ENCODE results near the gene P2RY8.
"Not testable (repeated sequence)": the region's sequence is repeated elsewhere in the genome, so short reads cannot be mapped to it uniquely, and the experiment has no call there.

Gene P2RY8, protein sequence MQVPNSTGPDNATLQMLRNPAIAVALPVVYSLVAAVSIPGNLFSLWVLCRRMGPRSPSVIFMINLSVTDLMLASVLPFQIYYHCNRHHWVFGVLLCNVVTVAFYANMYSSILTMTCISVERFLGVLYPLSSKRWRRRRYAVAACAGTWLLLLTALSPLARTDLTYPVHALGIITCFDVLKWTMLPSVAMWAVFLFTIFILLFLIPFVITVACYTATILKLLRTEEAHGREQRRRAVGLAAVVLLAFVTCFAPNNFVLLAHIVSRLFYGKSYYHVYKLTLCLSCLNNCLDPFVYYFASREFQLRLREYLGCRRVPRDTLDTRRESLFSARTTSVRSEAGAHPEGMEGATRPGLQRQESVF

GRCh38 chrX:1537031-1537715, at the start of gene P2RY8:
P2RY8 (minus strand) TSS chrX:1537185; CDS start chrX:1466558, 70,627 bp downstream.
- peak; percentile 74 for DNase-seq (ENCODE audit: low read depth)

DNA sequence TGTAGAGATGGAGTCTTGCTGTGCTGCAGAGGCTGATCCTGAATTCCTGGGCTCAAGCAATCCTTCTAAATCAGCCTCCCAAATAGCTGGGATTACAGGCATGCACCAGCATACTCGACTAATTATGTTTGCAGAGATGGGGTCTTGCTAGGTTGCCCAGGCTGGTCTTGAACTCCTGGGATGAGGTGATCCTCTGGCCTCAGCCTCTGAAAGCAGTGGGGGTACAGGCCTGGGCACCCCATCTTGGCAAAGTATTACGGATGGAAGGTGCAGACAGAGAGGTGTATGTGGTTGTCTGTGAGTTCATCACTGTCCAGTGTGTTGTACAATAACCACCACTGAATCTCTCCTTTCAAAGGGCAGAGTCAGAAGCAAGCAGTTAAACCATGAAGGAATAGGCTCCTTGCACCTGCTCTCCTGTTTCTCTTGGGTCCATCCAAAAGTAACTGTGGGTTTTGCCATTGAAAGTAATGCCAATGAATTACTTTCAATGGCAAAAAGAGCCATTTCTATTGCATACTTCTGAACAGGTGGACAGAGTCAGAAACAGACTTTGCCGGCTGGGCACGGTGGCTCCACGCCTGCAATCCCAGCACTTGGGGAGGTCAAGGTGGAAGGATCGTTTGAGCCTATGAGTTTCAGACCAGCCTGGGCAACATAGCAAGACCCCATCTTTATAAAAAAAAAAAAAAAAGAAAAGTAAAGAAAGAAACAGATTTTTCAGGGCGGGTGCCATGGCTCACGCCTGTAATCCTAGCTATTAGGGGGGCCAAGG, 47.4 kb upstream of the P2RY8 start:
- no peak for DNase-seq (ENCODE audit: low read depth)

DNA sequence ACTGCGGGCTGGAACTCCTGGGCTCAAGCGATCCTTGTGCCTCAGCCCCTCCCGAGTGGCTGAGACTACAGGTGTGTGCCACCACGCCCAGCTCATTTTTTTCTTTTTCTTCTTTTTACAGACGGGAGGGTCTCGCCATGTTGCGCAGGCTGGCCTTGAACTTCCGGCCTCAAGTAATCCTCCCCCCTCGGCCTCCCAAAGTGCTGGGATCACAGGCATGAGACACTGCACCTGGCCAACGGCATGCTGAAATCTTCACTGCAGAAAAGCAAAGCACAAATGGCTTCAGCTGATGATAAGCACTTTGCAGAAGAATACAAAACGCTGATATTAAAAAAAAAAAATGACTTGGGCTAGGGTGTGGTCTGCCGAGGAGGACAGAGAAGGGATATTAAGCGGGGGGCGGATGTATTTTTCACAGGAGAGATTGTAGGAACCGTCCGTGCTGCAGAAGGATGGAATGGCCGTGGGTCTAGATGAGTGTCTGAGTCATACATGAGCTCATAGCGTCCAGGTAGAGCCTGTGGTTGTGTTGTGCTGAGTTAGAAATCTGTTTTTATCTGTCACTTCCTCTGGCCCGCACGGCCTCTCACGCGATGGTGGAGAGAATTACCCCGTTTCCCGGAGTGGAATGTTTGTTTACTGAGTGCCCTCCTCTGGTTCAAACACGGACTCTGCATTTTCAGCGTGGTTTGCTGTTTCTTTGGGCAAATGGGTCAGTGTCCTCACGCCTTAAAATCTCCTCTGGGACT, 45.9 kb upstream of the P2RY8 start:
- DNase-seq (ENCODE audit: low read depth), result peak; percentile 48

GRCh38 chrX:1581132-1581531, 44.1 kb upstream of the P2RY8 start:
- DNase-seq (ENCODE audit: low read depth), result peak; percentile 74

GRCh38 chrX:1578511-1579173, 41.7 kb upstream of the P2RY8 start:
- no peak for DNase-seq (ENCODE audit: low read depth)

DNA sequence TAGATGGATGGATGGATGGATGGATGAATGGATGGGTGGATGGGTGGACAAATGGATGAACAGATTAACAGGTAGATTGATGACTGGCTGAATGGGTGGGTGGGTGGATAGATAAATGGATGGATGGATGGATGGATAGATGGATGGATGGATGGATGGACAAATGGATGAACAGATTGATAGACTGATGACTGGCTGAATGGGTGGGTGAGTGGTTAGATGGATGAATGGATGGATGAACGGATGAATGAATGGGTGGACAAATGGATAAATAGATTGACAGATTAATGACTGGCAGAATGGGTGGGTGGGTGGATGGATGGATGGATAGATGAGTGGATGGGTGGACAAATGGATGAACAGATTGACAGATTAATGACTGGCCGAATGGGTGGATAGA, 40.9 kb upstream of the P2RY8 start:
- no peak for DNase-seq (ENCODE audit: low read depth)

GRCh38 chrX:1576201-1576992, 39.4 kb upstream of the P2RY8 start:
- no peak for DNase-seq (ENCODE audit: low read depth)

DNA sequence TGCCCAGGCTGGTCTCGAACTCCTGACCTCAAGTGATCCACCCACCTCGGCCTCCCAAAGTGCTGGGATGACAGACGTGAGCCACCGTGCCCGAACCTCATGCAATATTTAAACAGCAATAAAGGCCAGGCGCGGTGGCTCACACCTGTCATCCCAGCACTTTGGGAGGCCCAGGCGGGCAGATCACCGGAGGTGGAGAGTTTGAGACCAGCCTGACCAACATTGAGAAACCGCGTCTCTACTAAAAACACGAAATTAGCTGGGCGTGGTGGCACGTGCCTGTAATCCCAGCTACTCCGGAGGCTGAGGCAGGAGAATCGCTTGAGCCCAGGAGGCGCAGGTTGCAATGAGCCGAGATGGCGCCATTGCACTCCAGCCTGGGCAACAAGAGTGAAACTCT, 37.2 kb upstream of the P2RY8 start:
- DNase-seq (ENCODE audit: low read depth), result not testable (repeated sequence)

DNA sequence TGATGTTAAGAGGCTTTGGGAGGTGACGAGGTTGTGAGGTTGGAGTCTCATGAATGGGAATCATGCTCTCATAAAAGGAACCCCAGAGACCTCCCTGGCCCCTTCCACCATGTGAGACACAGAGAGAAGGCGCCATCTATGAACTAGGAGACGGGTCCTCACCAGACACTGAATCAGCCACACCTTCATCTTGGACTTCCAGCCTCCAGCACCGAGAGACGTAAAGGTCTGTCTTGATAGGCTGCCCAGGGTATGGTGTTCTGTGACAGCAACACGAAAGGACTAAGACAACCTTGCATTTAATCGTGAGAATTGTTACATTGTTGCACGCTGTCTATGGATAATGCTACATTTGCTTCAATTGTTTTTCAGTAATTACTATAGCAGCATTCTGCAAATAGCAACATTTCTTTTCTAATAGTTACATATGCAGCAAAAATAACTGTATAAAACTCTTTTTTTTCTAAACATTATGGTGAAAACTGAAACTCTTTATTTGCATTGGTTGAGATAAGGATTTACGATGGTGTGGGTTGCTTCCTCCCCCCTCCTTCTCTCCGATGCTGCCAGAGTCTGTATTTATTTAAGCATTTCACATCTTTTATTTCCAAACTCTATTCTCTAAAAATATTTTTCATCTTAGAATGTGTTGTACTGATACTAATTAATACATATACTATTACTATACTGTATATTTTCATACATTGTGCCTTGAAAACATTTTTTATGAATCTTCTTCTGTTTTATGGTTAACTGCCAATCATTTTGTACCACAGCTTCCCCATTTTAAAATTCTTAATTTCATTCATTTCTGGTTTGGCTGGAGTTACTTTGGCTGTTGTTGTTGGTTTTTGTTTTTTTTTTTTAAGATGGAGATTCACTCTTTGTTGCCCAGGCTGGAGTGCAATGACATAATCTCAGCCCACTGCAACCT, 28.0 kb upstream of the P2RY8 start:
- DNase-seq (ENCODE audit: low read depth), result no peak

- not testable (repeated sequence) for DNase-seq (ENCODE audit: low read depth)
These were observed 27.1 kb upstream of the P2RY8 start for GRCh38 chrX:1564077-1564476.

GRCh38 chrX:1561164-1561563, 24.2 kb upstream of the P2RY8 start:
- no peak for DNase-seq (ENCODE audit: low read depth)

DNA sequence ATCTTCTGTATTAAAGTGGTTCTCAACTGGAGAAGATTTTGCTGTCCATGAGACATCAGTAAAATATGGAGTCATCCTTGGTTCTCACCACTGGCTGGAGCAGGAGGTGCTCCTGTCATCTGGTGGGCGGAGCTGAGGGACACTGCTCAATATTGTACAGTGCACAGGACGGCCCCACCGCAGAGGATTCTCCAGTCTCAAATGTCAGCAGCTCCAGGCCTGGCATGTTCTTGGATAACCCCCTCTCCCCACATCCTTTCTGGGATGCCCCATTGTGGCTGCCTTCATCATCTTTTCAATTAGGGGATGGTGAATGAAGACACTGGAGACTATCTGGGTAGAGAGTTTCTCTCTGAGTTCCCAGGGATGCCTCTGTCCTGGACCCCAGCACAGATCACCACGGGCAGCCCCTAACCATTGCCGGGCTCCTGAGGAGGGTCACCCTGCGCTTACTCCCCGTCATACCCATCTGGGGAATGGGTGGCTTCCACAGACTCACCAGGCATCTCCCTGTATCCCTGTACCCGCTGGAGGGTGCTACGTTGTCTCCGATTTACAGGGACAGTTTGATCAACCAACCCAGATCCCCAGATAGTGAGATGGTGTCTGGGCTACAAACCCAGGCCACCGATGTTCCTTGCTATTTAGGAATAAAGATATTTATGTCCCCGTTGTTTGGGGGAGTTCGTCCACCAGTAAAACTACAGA, 21.9 kb upstream of the P2RY8 start:
- no peak for DNase-seq (ENCODE audit: low read depth)

GRCh38 chrX:1557442-1557841, 20.5 kb upstream of the P2RY8 start:
- not testable (repeated sequence) for DNase-seq (ENCODE audit: low read depth)

DNA sequence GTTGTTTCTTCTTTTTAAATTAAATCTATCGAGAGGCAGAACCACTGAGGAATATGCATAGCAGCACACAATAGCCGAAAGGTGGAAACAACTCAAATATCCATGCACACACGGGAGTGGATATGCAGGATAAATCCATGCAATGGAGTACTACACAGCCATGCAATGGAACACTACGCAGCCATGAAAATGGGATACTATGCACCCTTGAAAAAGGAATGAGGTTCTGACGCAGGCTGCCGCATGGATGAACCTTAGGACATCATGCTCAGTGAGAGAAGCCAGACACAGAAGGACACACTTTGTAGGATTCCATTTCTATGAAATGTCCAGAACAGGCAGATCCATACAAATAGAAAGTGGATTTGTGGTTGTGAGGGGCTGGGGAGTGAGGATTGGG, 18.4 kb upstream of the P2RY8 start:
- no peak for DNase-seq (ENCODE audit: low read depth)

DNA sequence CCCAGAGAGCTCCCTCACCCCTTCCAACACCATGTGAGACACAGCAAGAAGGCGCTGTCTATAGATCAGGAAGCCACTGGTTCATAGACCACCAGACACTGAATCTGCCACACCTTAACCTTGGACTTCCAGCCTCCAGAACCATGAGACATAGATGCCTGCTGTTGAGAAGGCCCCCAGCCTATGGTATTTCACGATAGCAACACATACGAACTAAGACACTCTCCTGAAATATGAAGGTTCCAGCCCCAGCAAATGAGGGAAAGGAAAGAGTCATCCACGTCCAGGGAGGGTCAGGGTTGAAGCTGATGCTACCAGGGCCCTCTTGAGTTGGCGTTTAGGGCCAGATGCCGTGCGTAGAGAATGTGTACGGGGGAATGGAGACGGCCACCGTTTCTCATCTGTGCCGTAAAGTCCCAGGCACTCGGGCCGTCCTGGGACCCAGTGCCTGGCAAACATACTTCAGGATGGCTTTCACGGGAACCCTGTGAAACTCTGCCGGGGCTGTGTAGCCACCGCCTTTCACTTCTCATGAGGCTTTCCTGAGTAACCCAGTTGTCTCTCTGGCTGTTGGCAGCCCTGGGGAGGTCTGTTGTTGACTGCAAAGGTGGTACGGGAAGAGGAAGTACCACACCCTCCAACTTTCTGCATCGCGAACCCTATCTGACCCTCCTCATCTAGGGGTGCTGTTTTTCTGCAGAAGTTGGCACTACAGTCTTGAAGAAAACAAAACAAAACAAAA, 17.7 kb upstream of the P2RY8 start:
- no peak for DNase-seq (ENCODE audit: low read depth)

DNA sequence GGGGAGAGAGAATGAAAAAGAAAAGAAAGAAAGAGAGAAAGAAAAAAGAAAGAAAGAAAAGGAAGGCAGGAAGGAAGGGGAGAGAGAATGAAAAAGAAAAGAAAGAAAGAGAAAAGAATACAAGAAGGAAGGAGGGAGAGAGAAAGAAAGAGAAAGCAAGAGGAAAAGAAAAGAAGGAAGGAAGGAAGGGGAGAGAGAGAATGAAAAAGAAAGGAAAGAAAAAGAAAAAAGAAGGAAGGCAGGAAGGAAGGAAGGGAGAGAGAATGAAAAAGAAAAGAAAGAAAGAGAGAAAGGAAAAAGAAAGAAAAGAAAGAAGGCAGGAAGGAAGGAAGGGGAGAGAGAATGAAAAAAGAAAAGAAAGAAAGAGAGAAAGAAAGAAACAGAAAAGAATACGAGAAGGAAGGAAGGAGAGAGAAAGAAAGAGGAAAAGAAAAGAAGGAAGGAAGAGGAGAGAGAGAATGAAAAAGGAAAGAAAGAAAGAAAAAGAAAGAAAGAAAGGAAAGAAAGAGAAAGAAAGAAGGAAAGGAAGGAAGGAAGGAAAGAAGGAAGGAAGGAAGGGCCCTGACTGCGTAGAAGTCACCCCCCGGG, 15.1 kb upstream of the P2RY8 start:
- no peak for DNase-seq (ENCODE audit: low read depth)

DNA sequence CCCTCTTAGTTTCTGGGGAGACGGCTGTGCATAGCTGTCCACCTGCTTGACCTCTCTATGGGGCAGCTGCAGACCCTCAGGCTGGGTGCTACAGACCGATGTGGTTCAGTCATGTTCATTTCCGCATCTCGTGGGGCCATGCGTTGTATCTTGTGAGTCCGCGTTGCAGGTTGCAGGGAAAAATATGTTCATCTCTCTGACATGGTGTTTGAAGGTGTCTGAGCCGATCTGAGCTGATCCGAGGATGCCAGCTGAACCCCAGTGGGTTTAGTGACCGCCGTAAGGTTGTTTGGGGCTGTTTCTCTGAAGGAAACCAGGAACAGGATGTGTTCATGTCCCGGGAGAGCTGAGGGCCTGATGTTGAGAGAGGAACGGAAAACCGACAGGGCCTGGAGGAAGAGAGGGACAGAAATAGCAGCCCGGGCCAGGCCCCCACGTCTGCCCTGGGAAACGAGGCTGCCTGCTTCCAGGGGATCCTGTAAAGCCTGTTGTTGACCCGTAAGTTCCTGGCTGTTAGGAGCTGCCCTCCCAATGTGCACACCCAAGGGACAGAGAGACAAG, 9.8 kb upstream of the P2RY8 start:
- no peak for DNase-seq (ENCODE audit: low read depth)
